Measurements from ENCODE around the gene TNIP2.
"Not testable (repeated sequence)": the region's sequence is repeated elsewhere in the genome, so short reads cannot be mapped to it uniquely, and the experiment has no call there.

The TNIP2 gene

DNA sequence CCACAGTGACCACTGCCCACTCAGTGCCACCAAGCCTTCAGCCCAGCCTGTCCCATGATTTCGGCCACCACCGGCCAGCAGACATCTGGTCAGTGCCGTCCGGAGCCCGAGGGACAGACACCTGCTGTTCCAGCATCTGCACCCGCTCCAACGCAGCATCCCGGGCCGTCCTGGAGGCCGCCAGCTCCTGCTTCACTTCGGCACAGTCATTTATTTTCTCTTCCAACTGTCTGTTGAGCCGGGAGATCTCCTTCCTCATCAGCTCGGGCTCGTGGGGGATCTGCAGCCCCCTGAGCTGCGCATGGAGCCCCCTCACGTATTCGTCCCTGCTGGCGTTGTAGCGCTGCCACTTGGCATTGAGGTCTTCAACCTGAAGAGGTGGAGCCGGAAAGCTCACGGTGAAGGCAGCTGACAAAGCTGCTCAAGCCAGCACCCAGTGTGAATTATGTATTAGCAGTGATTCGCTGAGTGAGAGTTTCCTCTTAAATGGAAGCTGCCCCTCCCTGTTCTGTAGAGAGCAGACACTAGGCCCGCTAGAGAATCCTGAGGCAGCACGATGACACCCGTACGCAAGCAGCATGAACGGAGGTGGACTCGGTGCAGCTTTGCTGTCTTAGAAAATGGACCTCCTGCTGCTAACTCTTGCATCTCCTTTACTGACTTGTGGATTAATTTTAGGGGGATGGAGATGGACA is 11.4 kb downstream of the TNIP2 start:
- DNase-seq (ENCODE audit: low spot score), result no peak

DNA sequence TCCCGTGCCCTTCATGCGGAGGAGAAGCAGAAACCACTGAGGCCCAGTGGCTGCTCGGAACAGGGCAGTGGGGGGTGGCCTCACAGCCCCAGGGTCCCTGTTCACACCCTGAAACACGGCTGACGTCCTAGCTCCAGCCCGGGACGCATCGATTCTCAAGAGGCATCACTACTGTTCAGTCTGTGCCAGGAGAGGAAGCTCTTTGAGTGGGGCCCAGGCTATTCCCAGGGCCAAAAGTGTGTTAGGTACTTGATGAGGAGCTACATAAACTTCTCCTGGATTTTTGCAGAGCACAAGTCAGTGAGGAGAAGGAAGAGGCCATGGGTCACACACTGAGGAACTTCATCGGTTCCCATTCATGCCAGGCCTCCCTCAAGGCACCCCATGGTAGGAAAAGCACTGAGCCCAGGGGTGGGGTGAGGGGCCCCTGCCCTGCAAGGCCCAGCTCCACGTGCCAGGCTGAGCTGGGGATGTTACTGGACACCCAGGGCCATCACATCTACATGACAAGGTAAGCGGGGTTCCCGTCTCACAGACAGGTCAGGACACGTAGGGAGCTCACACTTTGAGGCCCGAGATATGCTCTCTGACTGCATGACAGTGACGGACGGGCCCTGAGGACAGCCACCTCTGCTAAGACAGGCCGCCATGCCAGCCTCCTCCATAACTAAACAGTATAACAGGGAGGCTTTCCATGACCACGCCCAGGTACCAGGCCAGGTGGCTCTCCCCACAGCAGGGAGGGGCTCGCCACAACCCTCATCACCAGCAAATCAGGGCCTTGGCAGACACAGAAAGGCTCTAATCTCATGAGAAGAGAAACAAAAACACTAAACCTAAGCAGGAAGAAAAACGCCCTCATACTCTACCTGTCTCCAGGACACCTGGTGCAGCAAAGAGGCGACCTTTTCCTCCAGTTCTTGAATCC is 12.4 kb downstream of the TNIP2 start:
- no peak for DNase-seq (ENCODE audit: low spot score)

DNA sequence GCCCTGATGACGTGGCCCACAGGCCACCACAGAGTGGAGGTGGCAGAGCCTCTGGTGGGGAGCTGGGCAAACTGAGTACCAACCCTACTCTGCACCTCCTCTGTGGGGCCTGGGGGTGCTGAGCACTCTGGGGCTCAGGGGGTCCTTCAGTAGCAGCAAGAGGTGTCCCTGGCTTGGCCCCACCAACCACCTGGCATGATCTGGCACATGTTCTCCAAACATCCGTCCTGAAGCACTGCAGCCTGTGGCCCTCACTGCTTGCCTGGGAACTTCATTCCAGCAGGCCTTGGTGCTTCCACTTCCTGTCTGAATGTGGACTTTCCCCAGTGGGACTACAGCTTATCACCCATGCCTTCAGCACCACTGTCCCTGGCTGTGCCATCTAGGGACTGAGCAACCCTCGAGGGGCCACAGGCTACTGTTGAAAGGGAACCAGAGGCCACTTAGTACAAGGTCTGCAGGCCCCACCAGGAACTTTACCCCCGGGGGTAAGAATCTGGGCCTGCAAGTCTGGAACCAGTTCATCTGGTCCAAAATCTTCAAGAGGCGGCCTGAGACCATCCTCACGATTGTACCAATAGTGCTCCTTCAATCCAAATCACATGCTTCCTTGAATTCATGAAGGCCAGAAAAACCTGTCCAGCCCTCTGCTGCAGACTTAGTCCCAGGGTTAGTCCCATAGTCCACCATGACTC is 13.2 kb downstream of the TNIP2 start:
- no peak for DNase-seq (ENCODE audit: low spot score)

DNA sequence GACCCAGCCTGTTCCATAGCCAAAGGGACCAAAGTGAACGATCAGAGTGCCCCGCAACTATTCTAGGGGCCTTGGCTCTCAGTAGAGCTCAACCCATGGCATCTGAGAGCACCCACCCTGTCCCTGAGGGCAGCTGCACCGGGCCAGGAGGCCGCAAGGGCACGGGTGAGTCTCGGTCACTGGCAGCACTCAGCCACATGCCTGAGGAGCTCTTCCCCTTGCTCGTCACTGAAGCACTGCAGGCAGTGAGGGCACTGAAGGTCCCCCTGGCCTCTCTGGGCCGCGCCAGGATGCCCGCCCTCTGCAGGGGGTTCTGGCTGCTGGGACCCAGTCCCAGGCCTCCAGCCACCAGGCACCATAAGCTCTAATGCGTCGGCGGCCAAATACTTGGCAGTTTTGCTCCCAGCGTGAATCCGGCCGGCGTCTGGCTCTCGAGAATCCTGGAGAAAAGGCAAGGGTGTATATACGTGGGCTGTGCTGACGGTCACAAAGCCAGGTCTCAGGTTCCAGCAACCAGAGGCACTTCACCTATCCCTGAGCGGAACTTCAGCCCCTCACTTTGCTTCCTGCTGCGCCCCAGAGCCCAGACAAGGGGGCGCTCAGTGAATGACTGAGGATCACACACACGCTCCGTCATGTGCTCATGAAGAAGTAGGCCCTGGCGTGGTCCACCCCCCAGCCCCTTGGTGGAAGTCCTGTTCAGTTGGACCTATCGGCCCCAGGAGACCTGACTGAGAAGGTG is 13.9 kb downstream of the TNIP2 start:
- DNase-seq (ENCODE audit: low spot score), result no peak

DNA sequence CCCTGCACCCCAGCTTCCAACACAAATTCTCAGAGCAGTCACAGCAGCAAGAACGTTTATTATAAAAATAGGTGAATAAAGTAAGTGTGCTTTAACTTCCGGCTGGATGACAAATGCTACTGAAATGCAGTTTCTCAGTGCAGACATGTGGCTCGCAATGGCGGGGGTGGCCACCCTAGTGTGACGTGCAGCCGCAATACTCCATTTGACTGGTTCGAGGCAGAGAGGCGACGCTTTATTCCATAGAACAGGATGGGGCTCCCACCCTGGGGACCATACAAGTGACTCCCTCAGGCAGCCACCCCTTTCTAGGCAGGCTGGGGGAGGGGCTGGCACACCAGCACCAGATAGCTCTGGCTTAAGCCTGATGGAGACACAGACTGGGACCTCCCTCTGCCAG is 14.5 kb downstream of the TNIP2 start:
- DNase-seq (ENCODE audit: low spot score), result no peak

DNA sequence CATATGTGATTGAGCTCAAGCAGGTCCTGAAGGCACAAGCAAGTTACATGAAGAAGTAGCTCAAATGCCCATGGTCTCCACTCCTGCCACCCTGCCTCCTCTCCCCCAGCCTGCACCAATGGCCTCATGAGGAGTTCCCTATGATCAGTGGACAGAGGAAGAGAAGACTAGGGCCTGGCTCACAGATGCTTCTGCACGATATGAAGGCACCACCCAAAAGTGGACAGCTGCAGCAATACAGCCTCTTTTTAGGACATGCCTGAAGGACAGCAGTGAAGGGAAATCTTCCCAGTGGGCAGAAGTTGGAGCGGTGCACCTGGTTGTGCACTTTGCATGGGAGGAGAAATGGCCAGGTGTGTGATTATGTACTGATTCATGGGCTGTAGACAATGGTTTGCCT is 17.8 kb downstream of the TNIP2 start:
- not testable (repeated sequence) for DNase-seq (ENCODE audit: low spot score)

DNA sequence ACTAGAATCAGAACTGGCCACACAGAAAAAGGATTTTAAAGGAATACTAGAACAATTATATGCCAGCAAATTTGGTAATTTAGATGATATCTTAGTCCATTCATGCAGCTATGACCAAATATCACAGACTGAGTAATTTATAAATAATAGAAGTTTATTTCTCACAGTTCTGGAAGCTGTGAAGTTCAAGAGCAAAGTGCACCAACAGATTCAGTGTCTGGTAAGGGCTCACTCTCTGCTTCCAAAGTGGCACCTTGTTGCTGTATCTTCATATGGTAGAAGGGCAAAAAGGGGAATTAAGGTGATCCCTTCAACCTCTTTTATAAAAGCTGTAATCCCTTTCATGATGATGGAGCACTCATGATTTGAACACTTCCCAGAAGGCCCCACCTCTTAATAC is 20.3 kb downstream of the TNIP2 start:
- DNase-seq (ENCODE audit: low spot score), result no peak

DNA sequence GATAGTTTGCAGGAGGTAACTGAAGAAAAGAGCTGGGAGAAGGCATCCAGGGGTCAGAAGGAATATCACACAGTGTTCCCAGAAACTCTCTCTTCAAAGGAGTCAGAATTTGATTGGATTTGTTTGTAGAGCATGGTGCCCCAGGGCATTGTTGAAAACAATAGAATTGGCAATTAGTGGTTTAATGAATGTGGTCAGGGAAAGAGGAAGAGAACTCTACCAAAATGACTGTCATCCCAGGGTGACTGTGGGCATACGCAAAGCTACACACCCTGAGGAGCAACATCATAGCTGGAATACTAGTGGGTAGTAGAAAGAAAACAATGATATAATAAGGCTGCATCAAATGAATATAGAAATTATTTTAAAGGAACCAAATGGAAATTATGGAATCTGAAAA is 21.5 kb downstream of the TNIP2 start:
- no peak for DNase-seq (ENCODE audit: low spot score)

DNA sequence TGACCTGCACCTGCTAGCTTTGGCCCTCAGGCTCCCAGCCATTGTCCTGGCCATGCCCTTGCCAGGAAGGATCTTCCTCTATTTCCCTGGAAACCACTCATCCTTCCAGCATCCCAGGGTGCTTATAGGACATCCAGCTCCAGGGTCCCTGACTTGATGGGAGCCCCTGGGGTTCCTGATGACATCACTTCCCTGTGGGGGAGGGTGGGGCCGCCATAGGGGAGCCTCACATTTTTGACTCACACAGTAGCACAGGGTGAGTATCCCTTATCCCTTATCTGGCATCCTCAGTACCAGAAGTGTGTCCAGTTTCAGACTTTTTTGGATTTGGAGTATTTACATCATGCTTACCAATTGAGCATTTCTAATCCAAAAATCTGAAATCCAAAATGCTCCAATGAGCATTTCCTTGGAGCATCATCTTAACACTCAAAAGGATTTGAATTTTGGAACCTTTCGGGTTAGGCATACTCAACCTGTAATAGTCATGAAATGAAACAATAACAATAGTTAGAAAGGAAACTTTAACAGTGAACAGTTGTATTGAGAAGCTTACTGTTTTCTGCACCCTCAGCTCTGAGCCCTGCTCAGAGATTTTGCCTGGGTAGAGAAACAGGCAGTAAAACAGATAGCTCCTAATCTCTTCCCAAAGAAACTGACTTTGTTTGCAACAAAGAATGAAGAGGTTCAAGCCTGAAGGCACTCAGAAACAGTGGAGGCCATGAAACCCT is 22.1 kb downstream of the TNIP2 start:
- no peak for DNase-seq (ENCODE audit: low spot score)

DNA sequence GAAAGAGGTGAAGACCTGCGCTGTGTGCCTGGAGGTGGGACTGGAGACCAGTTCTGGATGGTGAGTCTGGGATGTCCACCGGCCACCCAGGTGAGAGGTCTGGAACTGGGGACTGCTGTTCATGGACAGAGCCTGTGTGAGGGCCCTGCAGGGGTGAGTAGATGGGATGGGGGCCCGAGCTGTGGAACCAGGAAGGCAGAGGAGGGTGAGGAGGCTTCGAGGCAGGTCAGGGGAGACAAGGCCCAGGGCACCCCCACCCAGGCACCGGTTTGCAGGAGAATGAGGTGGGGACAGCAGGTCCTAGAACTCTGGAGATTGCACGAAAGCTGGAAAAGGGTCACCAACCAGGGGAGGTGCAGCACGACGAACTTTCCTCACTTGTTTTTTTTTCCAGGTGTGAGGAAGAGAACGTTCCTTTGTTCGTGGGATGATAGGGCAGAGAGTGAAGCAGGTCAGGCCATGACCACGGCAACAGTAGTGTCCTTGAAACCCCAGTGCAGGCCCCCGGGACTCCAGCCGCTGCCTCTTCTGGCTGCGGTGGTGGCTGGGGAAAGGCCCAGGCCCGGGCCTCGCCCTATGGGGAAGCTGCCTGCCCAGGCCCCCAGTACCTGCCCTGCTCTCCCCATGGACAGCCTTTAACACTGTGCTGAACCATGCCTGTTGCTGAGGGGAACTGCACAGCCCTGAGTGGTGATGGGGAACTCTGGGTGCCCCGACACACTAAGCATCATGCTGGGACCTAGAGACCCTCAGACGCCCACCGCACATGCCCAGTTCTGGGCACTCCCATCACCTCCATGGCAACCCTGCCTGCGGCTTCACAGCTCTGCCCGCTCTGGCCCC is 22.9 kb downstream of the TNIP2 start:
- no peak for DNase-seq (ENCODE audit: low spot score)

DNA sequence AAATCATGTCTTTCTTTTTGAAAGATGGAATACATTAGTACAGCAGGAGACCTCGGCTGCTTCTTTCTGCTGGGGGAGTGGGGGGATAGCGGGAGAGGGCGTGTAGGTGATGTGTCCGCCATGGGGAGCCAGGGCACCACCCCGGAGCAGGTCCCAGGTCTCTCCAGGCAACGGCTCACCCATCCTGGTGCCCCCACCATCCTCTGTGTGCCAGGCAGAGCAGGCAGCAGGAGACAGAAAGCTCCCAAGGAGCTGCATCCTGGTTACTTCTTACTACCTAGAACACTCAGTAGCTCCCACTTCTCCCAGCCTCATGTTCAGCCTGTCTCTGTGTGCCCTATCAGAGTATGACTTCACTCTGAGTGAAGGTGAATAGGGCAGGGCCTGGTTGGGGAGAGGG is 23.6 kb downstream of the TNIP2 start:
- no peak for DNase-seq (ENCODE audit: low spot score)

DNA sequence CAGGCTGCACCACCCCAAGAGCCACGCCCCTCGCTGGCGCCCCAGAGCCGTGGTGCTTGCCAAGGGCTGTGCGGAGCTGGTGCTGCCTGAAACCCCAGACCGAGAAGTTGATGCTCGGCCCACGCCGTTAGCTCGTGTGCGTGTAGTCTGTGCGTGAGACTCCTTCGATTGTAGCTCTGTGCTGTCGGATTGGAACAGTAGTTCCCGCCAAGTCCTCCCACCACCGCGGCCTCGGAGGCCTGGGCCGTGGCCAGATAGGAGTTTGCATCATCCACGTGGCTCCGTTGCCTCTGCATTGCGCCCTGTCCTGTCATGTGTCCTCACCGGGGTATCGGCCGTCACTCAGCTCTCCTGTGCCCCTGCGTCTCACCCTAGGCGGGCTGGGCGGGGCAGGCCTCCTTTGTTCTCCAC is 24.2 kb downstream of the TNIP2 start:
- no peak for DNase-seq (ENCODE audit: low spot score)

DNA sequence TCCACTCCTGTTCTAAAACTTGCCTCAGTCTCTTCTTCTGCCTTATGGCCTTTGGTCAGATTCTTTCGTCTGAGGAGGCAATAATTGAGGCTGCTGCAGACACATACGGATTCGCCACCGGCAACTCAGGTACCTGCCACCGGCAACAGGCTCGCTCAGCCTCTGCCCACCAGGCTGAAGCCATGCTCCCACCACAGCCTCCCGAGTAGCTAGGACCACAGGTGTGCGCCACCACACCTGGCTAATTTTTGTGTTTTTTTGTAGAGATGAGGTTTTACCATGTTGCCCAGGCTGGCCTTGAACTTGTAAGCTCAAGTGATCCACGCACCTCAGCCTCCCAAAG is 26.6 kb downstream of the TNIP2 start:
- DNase-seq (ENCODE audit: low spot score), result no peak

DNA sequence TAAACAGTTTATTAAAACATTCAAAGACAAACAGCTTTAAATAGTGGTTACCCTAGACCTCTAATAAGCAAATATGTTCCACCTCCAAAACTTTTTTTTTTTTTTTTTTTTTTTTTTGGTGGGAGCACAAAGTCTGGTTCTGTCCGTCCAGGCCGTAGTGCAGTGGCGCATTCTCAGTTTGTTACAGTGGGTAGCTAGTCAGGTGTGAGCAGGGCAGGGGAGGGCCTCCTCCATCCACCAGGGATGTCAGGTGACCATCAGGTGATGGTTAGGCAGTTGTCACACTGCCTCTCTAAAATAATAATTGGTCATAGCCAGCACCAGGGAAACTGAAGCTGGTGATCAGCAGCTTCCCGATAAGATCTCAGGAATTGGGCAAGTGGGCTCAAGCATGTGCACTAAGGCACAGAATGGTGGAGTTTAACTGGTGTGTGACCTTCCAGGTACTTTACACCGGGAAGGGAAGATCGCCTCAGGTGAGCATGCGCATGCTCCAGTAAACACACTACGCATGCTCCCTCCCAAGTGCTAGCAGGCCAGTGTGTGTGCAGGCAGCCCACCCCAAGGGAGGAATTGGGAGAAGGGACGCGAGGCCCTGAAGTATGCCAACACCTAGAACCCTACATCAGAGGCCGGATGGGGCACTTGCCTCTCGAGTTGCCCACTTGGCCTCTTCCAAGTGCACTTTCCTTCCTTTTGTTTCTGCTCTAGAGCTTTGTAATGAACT is 27.2 kb downstream of the TNIP2 start:
- no peak for DNase-seq (ENCODE audit: low spot score)

DNA sequence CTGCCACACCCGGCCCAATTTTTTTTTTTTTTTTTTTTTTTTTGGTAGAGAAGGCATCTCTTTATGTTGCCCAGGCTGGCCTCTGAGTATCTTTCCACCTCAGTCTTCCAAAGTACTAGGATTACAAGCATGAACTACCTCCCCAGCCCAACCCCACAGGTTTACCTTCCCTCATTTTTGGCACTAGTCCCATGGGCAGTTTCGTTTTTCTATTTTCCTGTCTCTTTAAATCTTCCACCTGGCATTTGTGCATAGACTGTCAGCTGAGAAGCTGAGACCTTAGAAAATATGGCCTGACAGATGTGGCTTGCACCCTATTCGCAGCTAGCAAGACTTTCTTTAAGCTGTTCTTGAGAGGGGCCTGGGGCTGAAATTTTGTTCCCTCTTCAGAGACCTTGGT is 27.9 kb downstream of the TNIP2 start:
- no peak for DNase-seq (ENCODE audit: low spot score)

DNA sequence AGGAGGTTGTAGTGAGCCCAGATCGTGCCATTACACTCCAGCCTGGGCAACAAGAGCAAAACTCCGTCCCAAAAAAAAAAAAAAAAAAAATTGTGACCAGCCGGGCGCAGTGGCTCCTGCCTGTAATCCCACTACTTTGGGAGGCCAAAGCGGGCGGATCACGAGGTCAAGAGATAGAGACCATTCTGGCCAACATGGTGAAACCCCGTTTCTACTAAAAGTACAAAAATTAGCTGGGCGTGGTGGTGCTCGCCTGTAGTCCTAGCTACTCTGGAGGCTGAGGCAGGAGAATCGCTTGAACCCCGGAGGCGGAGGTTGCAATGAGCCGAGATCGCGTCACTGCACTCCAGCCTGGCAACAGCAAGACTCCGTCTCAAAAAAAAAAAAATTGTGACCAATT is 29.3 kb downstream of the TNIP2 start:
- DNase-seq (ENCODE audit: low spot score), result not testable (repeated sequence)

DNA sequence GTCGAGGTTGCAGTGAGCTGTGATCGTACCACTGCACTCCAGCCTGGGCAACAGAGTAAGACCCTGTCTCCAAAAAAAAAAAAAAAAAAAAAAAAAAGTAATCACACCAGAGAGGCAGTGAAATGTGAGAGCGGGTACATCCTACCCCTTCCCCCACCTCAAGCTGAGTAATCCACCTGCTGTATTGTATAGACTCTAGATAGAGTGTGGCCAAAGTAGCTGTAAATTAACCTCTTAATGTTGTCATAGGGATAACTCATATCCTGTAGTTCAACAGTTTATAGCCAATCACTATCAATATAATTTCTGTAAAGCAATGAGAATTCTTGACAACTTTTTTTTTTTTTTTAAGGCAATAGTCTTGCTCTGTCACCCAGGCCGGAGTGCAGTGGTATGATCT is 30.8 kb downstream of the TNIP2 start:
- DNase-seq (ENCODE audit: low spot score), result no peak

DNA sequence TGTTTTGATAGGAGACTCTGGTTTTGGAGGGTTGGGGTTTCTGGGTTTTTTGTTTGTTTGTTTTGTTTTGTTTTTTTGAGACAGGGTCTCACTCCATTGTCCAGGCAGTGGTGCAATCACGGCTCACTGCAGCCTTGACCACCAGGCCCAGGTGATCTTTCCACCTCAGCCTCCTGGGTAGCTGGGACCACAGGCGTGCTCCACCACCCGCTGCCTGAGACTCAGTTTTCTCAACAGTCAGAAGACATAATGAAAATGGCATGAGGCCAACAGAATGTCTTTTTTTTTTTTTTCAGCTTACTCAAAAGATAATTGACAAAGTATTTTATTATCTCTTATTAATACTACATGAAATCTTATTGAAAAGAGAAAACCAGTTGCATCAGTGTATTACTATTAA is 32.4 kb downstream of the TNIP2 start:
- no peak for DNase-seq (ENCODE audit: low spot score)

DNA sequence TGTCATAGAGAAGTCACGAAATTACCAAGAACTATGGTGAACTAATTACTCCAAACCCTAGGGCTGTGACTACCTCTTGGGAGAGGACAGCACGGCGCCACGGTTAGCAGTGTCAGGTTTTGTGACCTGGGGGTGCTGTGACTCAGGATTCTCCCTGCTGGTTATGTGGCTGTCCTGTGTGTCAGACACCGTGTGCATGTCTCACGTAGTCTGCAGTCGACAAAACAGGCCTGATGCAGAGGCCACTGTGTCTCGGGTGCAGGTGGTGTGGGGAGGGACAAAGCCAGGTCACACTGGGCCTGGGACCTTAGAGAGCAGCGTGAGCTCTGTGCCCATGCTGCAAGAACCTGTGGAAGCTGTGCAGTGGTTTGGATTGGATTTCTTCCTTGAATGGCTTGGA is 34.1 kb downstream of the TNIP2 start:
- no peak for DNase-seq (ENCODE audit: low spot score)

DNA sequence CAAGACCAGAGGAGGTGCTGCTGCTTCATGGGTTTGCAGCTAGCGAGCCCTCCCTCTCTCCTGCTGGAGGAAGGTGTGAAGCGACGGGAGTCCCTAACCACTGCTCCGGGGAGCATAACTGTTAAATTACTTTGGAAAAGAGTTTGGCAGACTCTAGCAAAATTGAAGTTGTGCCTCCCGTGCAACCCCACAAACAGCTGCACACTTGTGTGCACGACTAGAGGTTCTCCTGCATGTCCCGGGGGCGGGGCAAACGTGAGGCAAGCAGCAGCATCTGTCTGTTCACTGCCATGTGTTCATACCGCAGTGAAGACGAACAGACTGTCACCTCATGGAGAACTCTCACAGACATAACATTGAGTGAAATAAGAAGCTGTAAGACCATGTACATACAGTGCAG is 34.5 kb downstream of the TNIP2 start:
- DNase-seq (ENCODE audit: low spot score), result no peak

Measured in putamen (tissue), 1 donor.